Large intestine (tissue), 3 donors: ENCODE data around the gene ITGA11. TPM values are rescaled to one million over a fixed set of nuclear protein-coding genes. Genes with fewer than 3 reads are reported as not detected.
A peak's percentile ranks its signal among the peaks of the same experiment; 100 is the strongest.

ENCODE experiments used
- DNase-seq, 2 donors: peaks; one replicate each; pipeline versions ENCODE4 v3.0.0 to v3.0.0-alpha.2; 2013
- H3K27ac ChIP-seq: one replicate; pipeline ENCODE4 v1.5.1; 2013; ENCODE audit warnings: low read length
- H3K27me3 ChIP-seq: 2 replicates; pipeline ENCODE4 v1.6.1; 2013; ENCODE audit warnings: low read length; ENCODE audit not compliant: control insufficient read depth, insufficient read depth
- H3K36me3 ChIP-seq: 2 replicates; pipeline ENCODE4 v1.6.1; 2013; ENCODE audit warnings: low read length; ENCODE audit not compliant: control insufficient read depth, insufficient read depth
- H3K4me1 ChIP-seq: one replicate; pipeline ENCODE4 v1.6.1; 2013; ENCODE audit warnings: low read length; ENCODE audit not compliant: control insufficient read depth, insufficient read depth
- H3K4me3 ChIP-seq: one replicate; pipeline ENCODE4 v1.5.1; 2013; ENCODE audit warnings: low read length
- H3K9me3 ChIP-seq: one replicate; pipeline ENCODE4 v1.6.1; 2013; ENCODE audit warnings: mild to moderate bottlenecking, low read depth, low read length, moderate library complexity; ENCODE audit not compliant: control insufficient read depth
- WGBS: methylation state at CpG from one replicate; pipeline ENCODE4 v1.1.5; 2013; ENCODE audit warnings: low lambda C conversion rate; ENCODE audit not compliant: insufficient coverage; 5-methylcytosine and 5-hydroxymethylcytosine counted together
- polyA plus RNA-seq: library from polyadenylated mRNA; unstranded; fragments of 120-200 nt; gene quantifications from one replicate; pipeline ENCODE4 v1.2.1, GENCODE V29; 2013

Gene ITGA11
- polyA plus RNA-seq, 1 donor: 1.8 TPM

- no peak for DNase-seq
- Histone ChIP-seq H3K4me3 (no peak overlapping the region), H3K27ac (no peak overlapping the region), H3K4me1 (peaks cover 3% of the 10 kb centered on the region), H3K36me3 (no peaks in the 10 kb centered on the region), H3K27me3 (no peaks in the 10 kb centered on the region), H3K9me3 (no peaks in the 10 kb centered on the region)
- no CpG with 5 or more reads among the region's 8 CpGs for WGBS
Observed at GRCh38 chr15:68410466-68411342, 21.3 kb downstream of the ITGA11 start.

GRCh38 chr15:68409736-68410370, 22.1 kb downstream of the ITGA11 start:
- Histone ChIP-seq H3K4me3 (no peak overlapping the region), H3K9me3 (no peaks in the 10 kb centered on the region), H3K36me3 (no peaks in the 10 kb centered on the region), H3K27ac (no peak overlapping the region), H3K27me3 (no peaks in the 10 kb centered on the region), H3K4me1 (peaks cover 11% of the 10 kb centered on the region)
- DNase-seq: no peak
- WGBS: no CpG with 5 or more reads among the region's 11 CpGs

GRCh38 chr15:68408971-68409370, 23.0 kb downstream of the ITGA11 start:
- DNase-seq: no peak
- WGBS: 100% methylated on average over 2 of the region's 4 CpGs
- Histone ChIP-seq H3K36me3 (no peaks in the 10 kb centered on the region), H3K27me3 (no peaks in the 10 kb centered on the region), H3K9me3 (no peaks in the 10 kb centered on the region), H3K27ac (no peak overlapping the region), H3K4me3 (no peak overlapping the region), H3K4me1 (peaks cover 13% of the 10 kb centered on the region)

GRCh38 chr15:68407886-68408881, 23.8 kb downstream of the ITGA11 start:
- WGBS: no CpG with 5 or more reads among the region's 9 CpGs
- H3K4me1 ChIP-seq: peaks cover 13% of the 10 kb centered on the region
- H3K9me3 ChIP-seq: no peaks in the 10 kb centered on the region
- H3K27ac ChIP-seq: no peak overlapping the region
- H3K4me3 ChIP-seq: no peak overlapping the region
- no peaks in the 10 kb centered on the region for H3K27me3 ChIP-seq
- DNase-seq: no peak
- no peaks in the 10 kb centered on the region for H3K36me3 ChIP-seq

- Histone ChIP-seq H3K9me3 (no peaks in the 10 kb centered on the region), H3K27ac (no peak overlapping the region), H3K27me3 (no peaks in the 10 kb centered on the region), H3K4me3 (no peak overlapping the region), H3K4me1 (peaks cover 13% of the 10 kb centered on the region), H3K36me3 (no peaks in the 10 kb centered on the region)
- no peak for DNase-seq
- no CpG with 5 or more reads among the region's 9 CpGs for WGBS
Observed at GRCh38 chr15:68407141-68407885, 24.6 kb downstream of the ITGA11 start.

GRCh38 chr15:68405378-68406250, 26.3 kb downstream of the ITGA11 start:
- DNase-seq: peak; percentile 50 to 76
- WGBS: no CpG with 5 or more reads among the region's 13 CpGs

GRCh38 chr15:68404056-68404798, 27.7 kb downstream of the ITGA11 start:
- Histone ChIP-seq H3K27me3 (no peaks in the 10 kb centered on the region), H3K4me3 (no peak overlapping the region), H3K36me3 (no peaks in the 10 kb centered on the region), H3K4me1 (peaks cover 19% of the 10 kb centered on the region), H3K27ac (no peak overlapping the region), H3K9me3 (no peaks in the 10 kb centered on the region)
- 67% methylated on average over 1 of the region's 12 CpGs for WGBS
- no peak for DNase-seq

More at GRCh38 chr15:68405378-68406250, 26.3 kb downstream of the ITGA11 start:
- H3K27me3 ChIP-seq: no peaks in the 10 kb centered on the region
- H3K9me3 ChIP-seq: no peaks in the 10 kb centered on the region
- no peaks in the 10 kb centered on the region for H3K36me3 ChIP-seq
- no peak overlapping the region for H3K27ac ChIP-seq
- H3K4me1 ChIP-seq: peaks cover 13% of the 10 kb centered on the region
- no peak overlapping the region for H3K4me3 ChIP-seq

GRCh38 chr15:68403161-68403941, 28.6 kb downstream of the ITGA11 start:
- no peak overlapping the region for H3K27ac ChIP-seq
- H3K4me3 ChIP-seq: no peak overlapping the region
- no CpG with 5 or more reads among the region's 8 CpGs for WGBS
- no peaks in the 10 kb centered on the region for H3K9me3 ChIP-seq
- H3K4me1 ChIP-seq: peaks cover 19% of the 10 kb centered on the region
- H3K27me3 ChIP-seq: no peaks in the 10 kb centered on the region
- no peak for DNase-seq
- H3K36me3 ChIP-seq: no peaks in the 10 kb centered on the region
